Esophagus muscularis mucosa (tissue), 4 donors: ENCODE results near the gene PPEF1. TPM values are rescaled to one million over a fixed set of nuclear protein-coding genes. Genes with fewer than 3 reads are reported as not detected.

Experiments used
- DNase-seq: peaks from one replicate; pipeline ENCODE4 v3.0.0-alpha.2; 2017; ENCODE audit errors: extremely low spot score
- H3K27ac ChIP-seq, 4 donors: fragments of 200-600 bp; sonication (generic); replicated peaks in 1 of 4; 1 replicate in 3 of 4; 2 replicates in 1 of 4; pipeline ENCODE4 v1.5.1; 2016 to 2019; ENCODE audit warnings: mild to moderate bottlenecking in 1 of 4
- H3K27me3 ChIP-seq, 4 donors: fragments of 200-600 bp; sonication (generic); one replicate each; pipeline versions ENCODE4 v1.5.1 to v1.6.0; 2016 to 2019
- H3K36me3 ChIP-seq, 4 donors: fragments of 200-600 bp; sonication (generic); one replicate each; pipeline ENCODE4 v1.5.1; 2016 to 2019
- H3K4me1 ChIP-seq, 4 donors: fragments of 200-600 bp; sonication (generic); one replicate each; pipeline ENCODE4 v1.5.1; 2016 to 2019
- H3K4me3 ChIP-seq, 4 donors: fragments of 200-600 bp; sonication (generic); 1 replicate in 2 of 4; 2 replicates in 2 of 4; pipeline ENCODE4 v1.5.1; 2016 to 2019; ENCODE audit warnings: mild to moderate bottlenecking in 4 of 4, moderate library complexity in 1 of 4
- H3K9me3 ChIP-seq, 4 donors: fragments of 200-600 bp; sonication (generic); 1 replicate in 3 of 4; 2 replicates in 1 of 4; pipeline ENCODE4 v1.5.1; 2016 to 2019
- EP300 ChIP-seq: sonication (generic); formaldehyde crosslinking; IDR thresholded peaks from one replicate; pipeline ENCODE4 v1.6.1; 2017; ENCODE audit warnings: antibody characterized with exemption
- POLR2A ChIP-seq: fragments of 450-650 bp; IDR thresholded peaks from one replicate; pipeline ENCODE4 v1.6.1; 2017; ENCODE audit warnings: antibody characterized with exemption, moderate library complexity, mild to moderate bottlenecking, low read depth
- POLR2AphosphoS5 ChIP-seq, 2 donors: sonication (generic); formaldehyde crosslinking; IDR thresholded peaks; one replicate each; pipeline ENCODE4 v1.6.1; 2017; ENCODE audit warnings: antibody characterized with exemption in 2 of 2
- WGBS: methylation state at CpG from one replicate; pipeline ENCODE4 v1.1.5; 2018; 5-methylcytosine and 5-hydroxymethylcytosine counted together
- intact Hi-C: fragments of 100-400 bp; cut with DNase I; formaldehyde crosslinking; loops from one replicate; pipeline ENCODE4 v1.15.1; 2023
- total RNA-seq, 4 donors: library from RNA; depleted of rRNA; stranded (reverse); fragments of >200 nt; gene quantifications; one replicate each; pipeline versions ENCODE4 v1.1.0 to v1.2.1, GENCODE V29; 2016
- TF ChIP-seq, protein P1 (sequence below), 3 experiments: fragments of 200-600 bp in 2 of 3; fragments of 450-650 bp in 1 of 3; sonication (generic) in 2 of 3; IDR thresholded peaks; one replicate each; pipeline ENCODE4 v1.5.1; 2017 to 2019; ENCODE audit warnings: antibody characterized with exemption in 3 of 3, mild to moderate bottlenecking in 2 of 3, moderate library complexity in 1 of 3

Gene PPEF1
- total RNA-seq, 4 donors from 2014 or later: 0.29 to 1.7 (median 0.54) TPM

DNA sequence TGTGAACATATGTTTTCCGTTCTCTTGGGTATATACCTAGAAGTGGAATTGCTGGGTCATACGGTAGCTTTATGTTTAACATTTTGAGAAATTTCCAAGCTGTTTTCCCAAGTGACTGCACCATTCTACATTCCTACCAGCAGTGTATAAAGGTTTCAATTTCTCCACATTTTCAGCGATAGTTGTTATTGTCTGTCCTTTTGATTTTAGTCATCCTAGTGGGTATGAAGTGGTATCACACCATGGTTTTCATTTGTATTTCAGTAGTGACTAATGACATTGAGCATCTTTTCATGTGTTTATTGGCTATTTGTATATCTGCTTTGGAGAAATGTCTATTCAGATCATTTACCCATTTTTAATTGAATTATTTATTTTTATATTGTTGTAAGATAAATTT lies 2.4 kb downstream of the PPEF1 start:
- H3K9me3 ChIP-seq: peaks cover 0 to 5% (median 0%) of the 10 kb centered on the region in 4 donors
- TF ChIP-seq POLR2A: no peak
- TF ChIP-seq, protein P1, sequence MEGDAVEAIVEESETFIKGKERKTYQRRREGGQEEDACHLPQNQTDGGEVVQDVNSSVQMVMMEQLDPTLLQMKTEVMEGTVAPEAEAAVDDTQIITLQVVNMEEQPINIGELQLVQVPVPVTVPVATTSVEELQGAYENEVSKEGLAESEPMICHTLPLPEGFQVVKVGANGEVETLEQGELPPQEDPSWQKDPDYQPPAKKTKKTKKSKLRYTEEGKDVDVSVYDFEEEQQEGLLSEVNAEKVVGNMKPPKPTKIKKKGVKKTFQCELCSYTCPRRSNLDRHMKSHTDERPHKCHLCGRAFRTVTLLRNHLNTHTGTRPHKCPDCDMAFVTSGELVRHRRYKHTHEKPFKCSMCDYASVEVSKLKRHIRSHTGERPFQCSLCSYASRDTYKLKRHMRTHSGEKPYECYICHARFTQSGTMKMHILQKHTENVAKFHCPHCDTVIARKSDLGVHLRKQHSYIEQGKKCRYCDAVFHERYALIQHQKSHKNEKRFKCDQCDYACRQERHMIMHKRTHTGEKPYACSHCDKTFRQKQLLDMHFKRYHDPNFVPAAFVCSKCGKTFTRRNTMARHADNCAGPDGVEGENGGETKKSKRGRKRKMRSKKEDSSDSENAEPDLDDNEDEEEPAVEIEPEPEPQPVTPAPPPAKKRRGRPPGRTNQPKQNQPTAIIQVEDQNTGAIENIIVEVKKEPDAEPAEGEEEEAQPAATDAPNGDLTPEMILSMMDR (IDR thresholded peaks at IDR 0.05): no peak
- no peak for TF ChIP-seq EP300
- no peak for TF ChIP-seq POLR2AphosphoS5 (IDR thresholded peaks at IDR 0.05)
- no peak for DNase-seq
- no peak overlapping the region for H3K27ac ChIP-seq
- H3K4me1 ChIP-seq: no peaks in the 10 kb centered on the region
- intact Hi-C loops: no loop called here
- 94% methylated on average over 3 of the region's 3 CpGs for WGBS
- H3K36me3 ChIP-seq: no peaks in the 10 kb centered on the region
- no peaks in the 10 kb centered on the region for H3K27me3 ChIP-seq
- no peak overlapping the region for H3K4me3 ChIP-seq

DNA sequence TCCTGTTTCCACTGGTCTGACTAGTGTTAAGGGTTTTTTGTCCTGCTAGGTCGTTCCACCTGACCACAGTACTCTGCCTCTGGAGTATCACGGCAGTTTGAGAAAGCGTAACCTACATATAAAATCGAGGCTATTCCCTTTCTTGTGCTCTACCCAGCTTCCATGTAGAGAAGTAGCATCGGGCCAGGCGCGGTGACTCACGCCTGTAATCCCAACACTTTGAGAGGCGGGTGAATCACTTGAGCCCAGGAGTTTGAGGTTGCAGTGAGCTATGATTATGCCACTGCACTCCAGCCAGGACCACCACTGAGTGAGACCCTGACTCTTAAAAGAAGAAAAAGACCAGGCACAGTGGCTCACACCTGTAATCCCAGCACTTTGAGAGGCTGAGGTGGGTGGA lies 7.5 kb downstream of the PPEF1 start:
- no peak for DNase-seq
- TF ChIP-seq POLR2A (no peak), EP300 (no peak), POLR2AphosphoS5 (IDR thresholded peaks at IDR 0.05) (no peak)
- TF ChIP-seq, protein P1 (IDR thresholded peaks at IDR 0.05): no peak
- peaks cover 0 to 5% (median 0%) of the 10 kb centered on the region in 4 donors for H3K9me3 ChIP-seq
- no peaks in the 10 kb centered on the region for H3K36me3 ChIP-seq
- H3K27me3 ChIP-seq: no peaks in the 10 kb centered on the region
- H3K27ac ChIP-seq: no peak overlapping the region
- H3K4me3 ChIP-seq: no peak overlapping the region
- 73% methylated on average over 9 of the region's 9 CpGs for WGBS
- H3K4me1 ChIP-seq: no peaks in the 10 kb centered on the region
- intact Hi-C loops: no loop called here

DNA sequence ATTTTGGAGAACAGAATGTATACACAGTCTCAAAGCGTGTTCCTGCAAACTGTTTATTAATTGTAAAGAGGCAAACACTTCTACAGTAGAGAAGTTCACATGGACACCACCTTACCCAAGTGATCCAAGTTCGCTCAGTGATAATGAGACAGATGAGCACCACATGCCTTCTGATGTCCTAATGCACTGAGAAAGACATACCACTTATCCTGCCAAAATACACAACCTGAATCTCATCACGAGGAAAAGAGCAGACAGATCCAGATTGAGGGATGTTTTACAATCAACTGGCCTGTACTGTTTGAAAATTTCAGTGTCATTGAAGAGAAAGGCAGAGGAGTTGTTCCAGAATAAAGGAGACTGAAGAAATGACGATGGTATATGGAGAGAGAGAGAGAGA lies 12.4 kb downstream of the PPEF1 start:
- no peak for DNase-seq
- 69% methylated on average over 4 of the region's 4 CpGs for WGBS
- Histone ChIP-seq H3K9me3 (no peaks in the 10 kb centered on the region), H3K4me3 (no peak overlapping the region), H3K36me3 (no peaks in the 10 kb centered on the region), H3K4me1 (no peaks in the 10 kb centered on the region), H3K27me3 (no peaks in the 10 kb centered on the region), H3K27ac (no peak overlapping the region)
- TF ChIP-seq POLR2A (no peak), POLR2AphosphoS5 (IDR thresholded peaks at IDR 0.05) (no peak), EP300 (no peak)
- TF ChIP-seq, protein P1 (IDR thresholded peaks at IDR 0.05): no peak
- intact Hi-C loops: no loop called here

DNA sequence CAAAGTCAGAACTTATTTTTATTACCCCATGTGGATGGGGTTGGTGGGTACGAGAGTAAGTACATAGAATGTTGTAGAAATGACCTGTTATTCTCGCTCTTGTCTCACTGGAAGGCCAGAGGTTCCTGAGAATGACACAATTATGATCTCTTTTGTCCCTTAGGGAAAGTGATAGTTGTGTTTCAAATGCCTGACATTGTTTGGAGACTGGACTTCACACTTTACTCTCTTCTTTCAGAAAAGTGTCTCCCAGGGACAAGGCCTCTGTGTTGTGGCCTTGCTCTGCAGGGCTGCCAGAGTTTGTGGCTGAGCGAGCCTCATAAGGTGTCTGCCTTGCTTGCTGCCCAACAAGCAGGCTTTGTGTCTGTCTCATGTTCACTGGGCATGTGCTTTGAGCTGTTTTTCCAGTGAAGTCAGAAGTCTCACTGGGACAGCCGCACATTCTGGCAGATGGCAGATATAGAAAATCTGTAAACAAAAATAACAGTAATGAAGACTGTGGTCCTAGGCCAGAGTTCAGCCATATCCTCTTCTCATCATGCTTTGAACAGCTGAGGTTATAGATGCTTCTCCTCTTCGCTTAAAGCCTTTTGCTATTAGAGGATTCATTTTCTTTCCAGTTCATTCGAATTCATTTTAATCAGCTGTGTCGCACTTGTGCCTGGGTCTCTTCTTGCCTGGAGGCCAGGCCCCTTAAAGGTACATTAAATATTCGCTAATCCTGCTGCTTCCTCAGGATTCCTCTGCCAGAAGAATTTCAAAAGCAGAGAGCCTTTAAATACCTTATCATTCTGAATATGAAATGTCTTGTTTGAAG lies 14.4 kb downstream of the PPEF1 start:
- WGBS: 70% methylated on average over 8 of the region's 8 CpGs
- H3K9me3 ChIP-seq: no peaks in the 10 kb centered on the region
- no peak for TF ChIP-seq EP300
- TF ChIP-seq, protein P1 (IDR thresholded peaks at IDR 0.05): no peak
- no peak for TF ChIP-seq POLR2AphosphoS5 (IDR thresholded peaks at IDR 0.05)
- TF ChIP-seq POLR2A: no peak
- H3K36me3 ChIP-seq: no peaks in the 10 kb centered on the region
- H3K4me3 ChIP-seq: no peak overlapping the region
- no peak overlapping the region for H3K27ac ChIP-seq
- no peaks in the 10 kb centered on the region for H3K27me3 ChIP-seq
- H3K4me1 ChIP-seq: no peaks in the 10 kb centered on the region
- intact Hi-C loops: no loop called here
- DNase-seq: no peak
